GM12891 (cell line): Measurements from ENCODE around the gene WDR64.

Source experiments
- DNase-seq: peaks from one replicate; pipeline ENCODE4 v3.0.0; 2011; ENCODE audit warnings: low spot score; ENCODE audit not compliant: insufficient read length
- FAIRE-seq: peaks from 2 replicates; lab custom pipeline; 2011; peaks lifted over from hg19 to GRCh38; lab: Jason Lieb, UNC
- PAX5 ChIP-seq: IDR thresholded peaks from 2 replicates; pipeline ENCODE4 v1.6.1; 2011; ENCODE audit warnings: low read length, moderate library complexity, mild to moderate bottlenecking; ENCODE audit not compliant: insufficient read depth, severe bottlenecking
- POLR2A ChIP-seq: IDR thresholded peaks from 2 replicates; pipeline ENCODE4 v1.6.1; 2011; ENCODE audit warnings: low read depth, low read length, control low read depth
- POLR2AphosphoS5 ChIP-seq: IDR thresholded peaks from 2 replicates; pipeline ENCODE4 v1.6.1; 2011; ENCODE audit warnings: low read depth, low read length, control low read depth
- POU2F2 ChIP-seq: IDR thresholded peaks from 2 replicates; pipeline ENCODE4 v1.6.1; 2011; ENCODE audit warnings: low read depth, mild to moderate bottlenecking, control low read depth, low read length, moderate library complexity
- SPI1 ChIP-seq: IDR thresholded peaks from 2 replicates; pipeline ENCODE4 v1.6.1; 2011; ENCODE audit warnings: low read depth, low read length, control low read depth
- TAF1 ChIP-seq: IDR thresholded peaks from 2 replicates; pipeline ENCODE4 v1.6.1; 2011; ENCODE audit warnings: low read depth, low read length, control low read depth

The WDR64 gene

DNA sequence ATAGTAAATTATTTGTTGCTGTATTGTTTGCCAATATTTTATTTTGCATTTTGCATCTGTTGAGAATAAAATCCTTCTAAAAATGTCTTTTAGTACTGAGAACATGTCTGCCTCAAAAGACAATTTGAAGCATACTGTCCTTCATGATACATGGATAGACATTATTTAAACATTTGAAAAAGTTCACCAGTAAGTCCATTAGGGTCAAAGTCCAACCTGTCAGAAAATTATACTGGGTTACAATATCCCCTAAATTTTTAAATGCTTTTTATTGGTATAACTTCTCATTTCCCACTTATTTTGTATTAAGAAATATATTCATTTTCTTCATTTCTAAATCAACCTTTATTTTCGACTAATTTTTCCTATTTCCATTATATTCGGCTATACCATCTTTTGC, 21.2 kb upstream of the WDR64 start:
- TF ChIP-seq SPI1 (no peak), POLR2AphosphoS5 (no peak), POU2F2 (no peak), TAF1 (no peak), POLR2A (no peak), PAX5 (no peak)
- FAIRE-seq (no peak), DNase-seq (no peak)

DNA sequence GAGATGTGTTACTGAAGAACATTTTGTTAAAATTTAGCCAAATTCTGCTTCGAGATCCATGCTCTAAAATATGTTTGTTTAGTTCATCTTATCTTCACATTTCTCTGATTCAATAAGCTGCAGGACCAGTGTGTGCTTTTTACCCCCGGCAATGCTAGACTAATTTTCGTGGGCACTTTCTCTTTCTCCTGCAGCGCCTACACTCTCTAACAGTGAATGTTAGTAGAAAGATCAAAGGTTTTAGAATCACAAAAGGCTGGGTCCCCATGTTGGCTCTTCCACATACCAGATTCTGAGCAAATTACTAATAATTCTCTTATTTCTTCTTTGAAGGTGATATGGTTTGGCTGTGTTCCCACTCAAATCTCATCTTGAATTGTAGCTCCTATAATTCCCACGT, 20.4 kb upstream of the WDR64 start:
- FAIRE-seq, result no peak
- DNase-seq, result no peak
- TF ChIP-seq POLR2AphosphoS5, result no peak
- no peak for TF ChIP-seq SPI1
- no peak for TF ChIP-seq TAF1
- no peak for TF ChIP-seq PAX5
- TF ChIP-seq POU2F2, result no peak

DNA sequence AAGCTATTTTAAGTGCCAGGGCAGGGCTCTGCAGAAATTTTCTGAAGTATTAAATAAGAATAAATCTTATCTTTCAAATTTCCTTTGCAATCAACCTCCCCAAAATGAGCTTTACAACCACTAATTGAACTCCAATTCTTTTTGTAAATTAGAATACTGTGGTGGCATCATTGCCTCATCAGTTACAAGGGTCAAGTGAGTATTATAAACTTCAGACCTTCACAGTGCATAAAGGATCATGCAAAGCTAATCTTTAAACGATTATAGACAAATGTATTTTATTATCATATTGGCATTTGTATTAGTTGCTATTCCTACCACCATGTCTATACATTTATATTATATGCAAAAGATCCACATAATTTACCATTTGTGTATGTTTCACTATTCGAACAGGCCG, 19.1 kb upstream of the WDR64 start:
- no peak for DNase-seq
- TF ChIP-seq TAF1, result no peak
- no peak for TF ChIP-seq PAX5
- TF ChIP-seq POLR2A, result no peak
- TF ChIP-seq POLR2AphosphoS5, result no peak
- TF ChIP-seq SPI1, result no peak
- TF ChIP-seq POU2F2, result no peak
- no peak for FAIRE-seq

DNA sequence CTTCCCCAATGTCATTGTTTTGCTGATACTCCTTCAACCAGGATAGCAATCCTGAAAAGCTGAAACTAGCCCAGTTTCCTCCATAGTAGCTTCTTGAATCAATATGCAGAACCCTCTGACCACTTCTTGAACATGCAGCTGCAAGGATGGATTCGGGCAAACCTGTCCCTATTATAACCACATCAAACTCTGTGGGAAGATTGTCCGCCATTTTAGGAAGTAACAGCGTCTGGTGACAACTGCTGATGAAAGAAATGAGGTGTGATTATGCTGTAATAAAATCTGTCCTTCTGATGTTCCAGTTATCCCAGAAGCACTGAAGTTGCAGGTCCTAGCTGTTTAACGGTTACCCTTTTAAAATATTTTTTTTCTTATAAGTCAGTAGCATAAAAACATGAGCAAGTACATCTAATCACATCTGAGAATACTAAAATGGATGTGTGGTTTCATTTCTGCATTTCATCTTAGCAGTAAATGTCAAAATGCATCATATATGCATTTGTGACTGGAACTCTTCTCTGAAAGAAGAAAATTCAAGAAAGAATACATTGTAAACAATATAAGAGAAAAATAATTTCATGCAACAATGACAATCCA, 16.4 kb upstream of the WDR64 start:
- peak; percentile 74 for FAIRE-seq
- TF ChIP-seq SPI1 (peak; percentile 88), POU2F2 (no peak)
- no peak for DNase-seq

DNA sequence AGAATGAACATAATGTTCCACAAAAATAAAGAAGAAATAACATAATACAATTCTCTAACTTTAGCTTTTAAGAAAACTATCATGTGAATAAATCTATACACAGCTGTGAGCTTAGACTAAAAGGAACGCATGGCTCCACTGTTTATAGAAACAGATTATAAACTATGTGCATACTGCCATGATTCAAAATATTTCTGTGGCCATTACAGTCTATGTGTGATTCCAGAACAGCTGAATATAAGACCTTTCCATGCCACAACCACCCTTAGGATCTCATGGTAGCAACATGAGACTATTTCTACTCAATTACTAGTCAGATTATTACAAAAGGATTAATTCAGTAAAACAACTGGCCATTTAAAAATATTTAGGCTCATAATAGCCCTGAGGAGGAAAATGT, 15.8 kb upstream of the WDR64 start:
- FAIRE-seq (no peak), DNase-seq (no peak)
- no peak for TF ChIP-seq POLR2AphosphoS5
- TF ChIP-seq POU2F2, result no peak
- no peak for TF ChIP-seq POLR2A
- TF ChIP-seq SPI1, result no peak
- TF ChIP-seq TAF1, result no peak
- TF ChIP-seq PAX5, result no peak

DNA sequence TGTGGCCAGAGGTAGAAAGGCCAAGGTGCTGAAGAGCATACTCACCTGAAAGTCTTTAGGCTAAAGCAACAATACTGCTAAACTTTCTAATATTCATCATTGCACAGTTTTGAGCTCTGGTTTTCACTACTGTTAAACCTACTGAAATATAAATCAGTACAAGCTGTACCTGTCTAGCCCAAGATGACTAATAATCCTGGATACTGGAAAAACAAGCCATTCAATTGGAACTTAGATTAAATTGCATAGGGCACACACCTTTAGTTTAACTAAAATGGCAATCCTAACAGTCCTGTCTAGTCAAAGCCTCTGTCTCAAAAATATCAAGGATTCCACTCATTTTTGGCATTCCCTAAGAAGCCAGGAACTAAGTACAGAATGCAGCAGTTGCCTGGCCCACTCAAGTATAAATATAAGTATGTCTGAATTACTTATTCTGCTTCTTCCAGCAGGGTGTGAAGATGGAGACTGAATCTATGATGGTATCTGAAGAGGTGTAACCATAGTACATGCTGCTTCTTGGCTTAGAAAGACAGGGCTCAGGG, 15.0 kb upstream of the WDR64 start:
- no peak for TF ChIP-seq POU2F2
- no peak for TF ChIP-seq SPI1
- no peak for TF ChIP-seq TAF1
- no peak for TF ChIP-seq POLR2AphosphoS5
- no peak for TF ChIP-seq PAX5
- no peak for TF ChIP-seq POLR2A

DNA sequence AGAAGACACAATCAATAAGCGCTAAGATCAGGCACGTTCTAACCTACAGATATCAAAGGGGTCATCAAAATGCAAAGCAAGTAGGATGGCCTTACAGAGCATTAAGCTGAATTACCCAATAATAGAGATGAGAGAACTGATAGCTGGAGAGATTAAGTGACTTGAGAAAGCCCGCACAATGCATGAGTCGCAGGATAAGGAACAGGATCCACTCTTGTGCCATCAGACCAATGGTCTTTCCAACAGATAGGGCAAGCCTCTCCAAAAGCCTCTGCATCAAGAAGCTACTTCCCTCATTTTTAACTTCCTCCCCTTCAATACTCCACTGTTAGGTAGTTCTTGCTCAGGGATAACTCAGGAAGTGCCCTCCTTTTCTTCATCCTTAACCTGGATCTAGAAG, 14.5 kb upstream of the WDR64 start:
- FAIRE-seq, result no peak
- no peak for DNase-seq
- no peak for TF ChIP-seq POLR2A
- TF ChIP-seq PAX5, result no peak

More for the DNA sequence above, 15.0 kb upstream of the WDR64 start:
- DNase-seq (no peak), FAIRE-seq (peak; percentile 26)

DNA sequence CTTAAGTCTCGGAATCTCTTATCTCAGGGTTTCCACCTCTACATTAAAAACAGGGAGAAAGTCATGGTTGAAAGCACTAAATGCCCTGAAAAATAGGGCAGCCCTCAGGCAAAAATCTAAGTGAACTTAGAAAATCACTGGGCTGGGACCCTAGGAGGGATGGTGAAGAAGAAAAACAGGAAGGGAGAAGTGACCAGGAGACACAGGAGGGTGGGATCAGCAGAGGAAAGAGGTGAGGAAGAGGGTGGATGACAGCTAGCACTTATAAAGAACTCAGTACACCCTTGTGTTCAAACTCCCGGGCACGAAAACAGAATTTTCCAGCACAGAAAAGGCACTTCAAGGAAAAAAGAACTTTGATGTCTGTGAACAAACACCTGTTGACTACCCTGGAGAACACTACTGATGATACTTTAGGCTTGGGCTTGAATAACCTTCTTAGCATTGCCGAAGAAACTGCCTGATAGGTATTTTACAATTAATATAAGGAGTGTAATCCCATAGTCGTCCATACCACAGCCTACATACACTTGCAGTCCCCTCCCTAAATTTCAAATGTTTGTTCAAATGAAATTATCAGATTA, 13.9 kb upstream of the WDR64 start:
- TF ChIP-seq SPI1, result no peak
- DNase-seq, result no peak
- FAIRE-seq, result no peak

DNA sequence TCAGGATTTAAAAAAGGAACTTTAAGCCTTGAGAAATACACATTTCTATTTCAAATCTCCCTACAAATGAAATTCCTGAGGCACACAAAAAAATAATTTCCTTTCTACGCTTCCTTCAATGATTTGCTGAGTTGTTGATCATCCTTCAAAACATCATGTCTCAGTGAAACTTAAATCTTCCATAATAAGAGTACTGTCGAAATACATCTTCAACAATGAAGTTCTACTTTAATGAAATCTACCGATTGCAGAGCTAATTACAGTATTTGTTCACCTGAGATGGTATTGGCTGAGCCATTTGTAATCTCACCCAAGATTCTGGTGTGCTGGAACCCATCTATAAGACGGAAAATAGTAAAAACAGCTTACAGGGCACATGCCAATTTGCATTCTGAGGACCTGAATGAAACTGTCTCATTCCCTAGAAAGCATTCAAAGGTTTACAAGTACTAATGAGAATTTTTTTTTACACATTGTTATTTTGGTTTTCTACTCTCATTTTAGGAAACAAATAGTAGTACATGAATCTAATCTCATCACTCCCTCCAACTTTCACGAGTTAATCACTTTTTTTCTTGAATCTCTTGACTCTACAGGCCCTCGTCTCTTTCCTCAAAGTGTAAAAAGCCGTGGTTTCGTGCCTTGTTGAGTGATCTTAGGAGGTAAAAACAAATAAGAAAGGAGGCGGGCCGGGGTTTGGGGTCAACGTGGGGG, 13.0 kb upstream of the WDR64 start:
- DNase-seq (no peak), FAIRE-seq (peak; percentile 38)
- no peak for TF ChIP-seq PAX5
- TF ChIP-seq SPI1, result no peak
- no peak for TF ChIP-seq POLR2A
- TF ChIP-seq TAF1, result no peak
- no peak for TF ChIP-seq POLR2AphosphoS5
- no peak for TF ChIP-seq POU2F2
